Neural progenitor cell (in vitro differentiated cells): Measurements from ENCODE around the gene MFSD11. TPM values are rescaled to one million over a fixed set of nuclear protein-coding genes. Genes with fewer than 3 reads are reported as not detected.
A peak's percentile ranks its signal among the peaks of the same experiment; 100 is the strongest.

ENCODE experiments used
- DNase-seq: peaks from one replicate; pipeline ENCODE4 v3.0.0-alpha.2; 2016; ENCODE audit warnings: low spot score
- H2AFZ ChIP-seq: fragments of 200-600 bp; sonication (generic); replicated peaks from 2 replicates; pipeline ENCODE4 v1.6.1; 2016; ENCODE audit warnings: antibody characterized with exemption
- H3F3A ChIP-seq: fragments of 200-600 bp; sonication (generic); 2 replicates; pipeline ENCODE4 v1.6.1; 2016; ENCODE audit warnings: antibody characterized with exemption, low read depth
- H3K27ac ChIP-seq: fragments of 200-600 bp; sonication (generic); 2 replicates; pipeline ENCODE4 v1.5.1; 2016; ENCODE audit warnings: mild to moderate bottlenecking
- H3K27me3 ChIP-seq: fragments of 200-600 bp; sonication (generic); 2 replicates; pipeline ENCODE4 v1.6.1; 2016; ENCODE audit warnings: mild to moderate bottlenecking, moderate library complexity
- H3K36me3 ChIP-seq: fragments of 200-600 bp; sonication (generic); 2 replicates; pipeline ENCODE4 v1.5.1; 2016
- H3K4me1 ChIP-seq: fragments of 200-600 bp; sonication (generic); 2 replicates; pipeline ENCODE4 v1.6.1; 2016; ENCODE audit warnings: mixed run types
- H3K4me2 ChIP-seq: fragments of 200-600 bp; sonication (generic); 2 replicates; pipeline ENCODE4 v1.6.1; 2016
- H3K4me3 ChIP-seq: fragments of 200-600 bp; sonication (generic); 2 replicates; pipeline ENCODE4 v1.5.1; 2016
- H3K79me2 ChIP-seq: fragments of 200-600 bp; sonication (generic); 2 replicates; pipeline ENCODE4 v1.6.1; 2016; ENCODE audit warnings: low read depth
- H3K9ac ChIP-seq: fragments of 200-600 bp; sonication (generic); 2 replicates; pipeline ENCODE4 v1.6.1; 2016
- H3K9me3 ChIP-seq: fragments of 200-600 bp; sonication (generic); 2 replicates; pipeline ENCODE4 v1.5.1; 2016; ENCODE audit warnings: low read depth
- H4K20me1 ChIP-seq: fragments of 200-600 bp; sonication (generic); 2 replicates; pipeline ENCODE4 v1.6.1; 2016; ENCODE audit warnings: low read depth
- H3K27ac Mint-ChIP-seq: 3 replicates; pipeline ENCODE4 v1.8.0; 2021; ENCODE audit warnings: mixed read lengths
- H3K27me3 Mint-ChIP-seq: 2 replicates; pipeline ENCODE4 v1.8.0; 2022; ENCODE audit warnings: low read depth, mild to moderate bottlenecking, inconsistent platforms, moderate library complexity, mixed read lengths; ENCODE audit not compliant: insufficient read depth
- H3K36me3 Mint-ChIP-seq: 3 replicates; pipeline ENCODE4 v1.8.0; 2021; ENCODE audit warnings: mixed read lengths
- H3K4me1 Mint-ChIP-seq: 3 replicates; pipeline ENCODE4 v1.8.0; 2021; ENCODE audit warnings: mixed read lengths
- H3K4me3 Mint-ChIP-seq: 3 replicates; pipeline ENCODE4 v1.8.0; 2021; ENCODE audit warnings: mild to moderate bottlenecking, moderate library complexity, mixed read lengths
- H3K9me3 Mint-ChIP-seq: 3 replicates; pipeline ENCODE4 v1.8.0; 2020; ENCODE audit warnings: mixed read lengths
- CTCF ChIP-seq: fragments of 200-600 bp; sonication (generic); IDR thresholded peaks from 2 replicates; pipeline ENCODE4 v1.5.1; 2017; ENCODE audit warnings: antibody characterized with exemption, mild to moderate bottlenecking
- EZH2 ChIP-seq: fragments of 200-600 bp; sonication (generic); IDR thresholded peaks from 2 replicates; pipeline ENCODE4 v1.6.1; 2017; ENCODE audit warnings: antibody characterized with exemption, mild to moderate bottlenecking, moderate library complexity
- EZH2phosphoT487 ChIP-seq: fragments of 200-600 bp; sonication (generic); IDR thresholded peaks from 2 replicates; pipeline ENCODE4 v1.6.1; 2017; ENCODE audit warnings: antibody characterized with exemption
- total RNA-seq: library from RNA; depleted of rRNA; stranded (reverse); fragments of >200 nt; gene quantifications from 2 replicates; pipeline ENCODE4 v1.2.3, GENCODE V29; 2015; ENCODE audit warnings: low replicate concordance

The MFSD11 gene
- total RNA-seq, 1 donor from 2014 or later = 25.7 TPM

GRCh38 chr17:76808326-76808725 is 70.4 kb downstream of the MFSD11 start:
- Histone ChIP-seq H3K36me3 (no peaks in the 10 kb centered on the region), H3K9ac (no peak overlapping the region), H3K9me3 (no peaks in the 10 kb centered on the region), H3K4me3 (no peak overlapping the region), H3K4me2 (no peak overlapping the region), H3K27ac (no peak overlapping the region), H3K4me1 (peaks cover 4% of the 10 kb centered on the region), H3F3A (no peaks in the 10 kb centered on the region), H3K27me3 (no peaks in the 10 kb centered on the region), H3K79me2 (no peaks in the 10 kb centered on the region), H4K20me1 (no peaks in the 10 kb centered on the region), H2AFZ (no peak overlapping the region)
- TF ChIP-seq EZH2 (no peak), EZH2phosphoT487 (no peak), CTCF (no peak)
- peaks cover 6% of the 10 kb centered on the region for H3K27me3 Mint-ChIP-seq
- peaks cover 18% of the 10 kb centered on the region for H3K4me1 Mint-ChIP-seq
- DNase-seq = no peak
- H3K36me3 Mint-ChIP-seq = no peaks in the 10 kb centered on the region
- H3K4me3 Mint-ChIP-seq = no peak overlapping the region
- peaks cover 3% of the 10 kb centered on the region for H3K9me3 Mint-ChIP-seq
- H3K27ac Mint-ChIP-seq = no peak overlapping the region

GRCh38 chr17:76810956-76811355 is 73.0 kb downstream of the MFSD11 start:
- H3K9me3 Mint-ChIP-seq = peaks cover 3% of the 10 kb centered on the region
- H3K9ac ChIP-seq = no peak overlapping the region
- peak overlapping the region; percentile 87 for H3K27ac Mint-ChIP-seq
- H3K4me1 ChIP-seq = peaks cover 4% of the 10 kb centered on the region
- H3K27me3 ChIP-seq = no peaks in the 10 kb centered on the region
- H3K9me3 ChIP-seq = no peaks in the 10 kb centered on the region
- DNase-seq = no peak
- H3K27ac ChIP-seq = no peak overlapping the region
- no peaks in the 10 kb centered on the region for H3F3A ChIP-seq
- H3K4me3 Mint-ChIP-seq = no peak overlapping the region
- no peaks in the 10 kb centered on the region for H3K36me3 ChIP-seq
- H3K36me3 Mint-ChIP-seq = no peaks in the 10 kb centered on the region
- no peaks in the 10 kb centered on the region for H4K20me1 ChIP-seq
- H3K79me2 ChIP-seq = no peaks in the 10 kb centered on the region
- H3K4me2 ChIP-seq = no peak overlapping the region
- no peak overlapping the region for H2AFZ ChIP-seq
- no peak overlapping the region for H3K4me3 ChIP-seq
- H3K27me3 Mint-ChIP-seq = peaks cover 4% of the 10 kb centered on the region
- TF ChIP-seq EZH2phosphoT487 = no peak
- TF ChIP-seq CTCF = no peak
- TF ChIP-seq EZH2 = no peak
- peaks cover 9% of the 10 kb centered on the region for H3K4me1 Mint-ChIP-seq

GRCh38 chr17:76811834-76812233 is 73.9 kb downstream of the MFSD11 start:
- H3K36me3 Mint-ChIP-seq = no peaks in the 10 kb centered on the region
- Histone ChIP-seq H3K4me2 (no peak overlapping the region), H3F3A (no peaks in the 10 kb centered on the region), H3K79me2 (no peaks in the 10 kb centered on the region), H3K27ac (no peak overlapping the region), H4K20me1 (no peaks in the 10 kb centered on the region), H3K27me3 (no peaks in the 10 kb centered on the region), H2AFZ (no peak overlapping the region), H3K4me1 (peaks cover 4% of the 10 kb centered on the region), H3K9ac (no peak overlapping the region), H3K4me3 (no peak overlapping the region), H3K9me3 (no peaks in the 10 kb centered on the region), H3K36me3 (no peaks in the 10 kb centered on the region)
- H3K4me1 Mint-ChIP-seq = peaks cover 15% of the 10 kb centered on the region
- no peak overlapping the region for H3K4me3 Mint-ChIP-seq
- no peak overlapping the region for H3K27ac Mint-ChIP-seq
- H3K9me3 Mint-ChIP-seq = peaks cover under 1% of the 10 kb centered on the region
- DNase-seq = no peak
- peaks cover 2% of the 10 kb centered on the region for H3K27me3 Mint-ChIP-seq
- no peak for TF ChIP-seq CTCF

- Mint-ChIP-seq H3K27ac (no peak overlapping the region), H3K4me1 (peaks cover 17% of the 10 kb centered on the region), H3K9me3 (no peaks in the 10 kb centered on the region), H3K36me3 (no peaks in the 10 kb centered on the region), H3K27me3 (peaks cover 2% of the 10 kb centered on the region), H3K4me3 (no peak overlapping the region)
- Histone ChIP-seq H3K9me3 (no peaks in the 10 kb centered on the region), H3K9ac (no peak overlapping the region), H3F3A (no peaks in the 10 kb centered on the region), H2AFZ (no peak overlapping the region), H3K4me3 (no peak overlapping the region), H3K4me2 (no peak overlapping the region), H3K79me2 (no peaks in the 10 kb centered on the region), H4K20me1 (no peaks in the 10 kb centered on the region), H3K4me1 (peaks cover 4% of the 10 kb centered on the region), H3K27me3 (no peaks in the 10 kb centered on the region), H3K27ac (no peak overlapping the region), H3K36me3 (no peaks in the 10 kb centered on the region)
- no peak for DNase-seq
- TF ChIP-seq EZH2phosphoT487 = no peak
- no peak for TF ChIP-seq CTCF
- TF ChIP-seq EZH2 = no peak
Measured at GRCh38 chr17:76812263-76812662, 74.3 kb downstream of the MFSD11 start.
